Measurements from ENCODE around the gene PAX7.

Gene PAX7

DNA sequence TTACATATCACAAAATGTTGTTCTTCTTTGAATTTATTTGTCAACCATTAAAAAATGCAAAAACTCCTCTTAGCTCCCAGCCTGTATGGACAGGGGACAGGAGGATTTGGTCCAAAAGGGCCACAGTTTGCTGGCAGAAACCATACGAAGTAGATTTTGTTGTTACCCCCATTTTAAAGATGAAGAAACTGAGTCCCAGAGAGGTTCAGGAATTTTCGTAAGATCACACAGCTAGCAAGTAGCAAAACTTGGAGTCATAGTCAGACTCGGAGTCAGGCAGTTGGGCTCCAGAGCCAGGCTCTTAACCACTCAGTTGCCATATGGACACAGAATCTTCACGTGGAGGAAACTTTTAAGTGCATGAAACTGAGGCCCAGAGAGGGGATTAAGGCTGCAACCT is 137.4 kb downstream of the PAX7 start:
- TF ChIP-seq SNAI2 (CRISPR knock-in tag; IDR thresholded peaks at IDR 0.05): no peak
- no peak for TF ChIP-seq OSR1 (CRISPR knock-in tag; IDR thresholded peaks at IDR 0.05)
- TF ChIP-seq ZNF70 (CRISPR knock-in tag; IDR thresholded peaks at IDR 0.05): no peak
- TF ChIP-seq ESRRG (CRISPR knock-in tag; IDR thresholded peaks at IDR 0.05): no peak
- TF ChIP-seq, protein P1, sequence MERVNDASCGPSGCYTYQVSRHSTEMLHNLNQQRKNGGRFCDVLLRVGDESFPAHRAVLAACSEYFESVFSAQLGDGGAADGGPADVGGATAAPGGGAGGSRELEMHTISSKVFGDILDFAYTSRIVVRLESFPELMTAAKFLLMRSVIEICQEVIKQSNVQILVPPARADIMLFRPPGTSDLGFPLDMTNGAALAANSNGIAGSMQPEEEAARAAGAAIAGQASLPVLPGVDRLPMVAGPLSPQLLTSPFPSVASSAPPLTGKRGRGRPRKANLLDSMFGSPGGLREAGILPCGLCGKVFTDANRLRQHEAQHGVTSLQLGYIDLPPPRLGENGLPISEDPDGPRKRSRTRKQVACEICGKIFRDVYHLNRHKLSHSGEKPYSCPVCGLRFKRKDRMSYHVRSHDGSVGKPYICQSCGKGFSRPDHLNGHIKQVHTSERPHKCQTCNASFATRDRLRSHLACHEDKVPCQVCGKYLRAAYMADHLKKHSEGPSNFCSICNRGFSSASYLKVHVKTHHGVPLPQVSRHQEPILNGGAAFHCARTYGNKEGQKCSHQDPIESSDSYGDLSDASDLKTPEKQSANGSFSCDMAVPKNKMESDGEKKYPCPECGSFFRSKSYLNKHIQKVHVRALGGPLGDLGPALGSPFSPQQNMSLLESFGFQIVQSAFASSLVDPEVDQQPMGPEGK (CRISPR knock-in tag; IDR thresholded peaks at IDR 0.05; ENCODE audit: borderline replicate concordance): no peak
- TF ChIP-seq, protein P2, sequence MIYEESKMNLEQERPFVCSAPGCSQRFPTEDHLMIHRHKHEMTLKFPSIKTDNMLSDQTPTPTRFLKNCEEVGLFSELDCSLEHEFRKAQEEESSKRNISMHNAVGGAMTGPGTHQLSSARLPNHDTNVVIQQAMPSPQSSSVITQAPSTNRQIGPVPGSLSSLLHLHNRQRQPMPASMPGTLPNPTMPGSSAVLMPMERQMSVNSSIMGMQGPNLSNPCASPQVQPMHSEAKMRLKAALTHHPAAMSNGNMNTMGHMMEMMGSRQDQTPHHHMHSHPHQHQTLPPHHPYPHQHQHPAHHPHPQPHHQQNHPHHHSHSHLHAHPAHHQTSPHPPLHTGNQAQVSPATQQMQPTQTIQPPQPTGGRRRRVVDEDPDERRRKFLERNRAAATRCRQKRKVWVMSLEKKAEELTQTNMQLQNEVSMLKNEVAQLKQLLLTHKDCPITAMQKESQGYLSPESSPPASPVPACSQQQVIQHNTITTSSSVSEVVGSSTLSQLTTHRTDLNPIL (CRISPR knock-in tag; IDR thresholded peaks at IDR 0.05; ENCODE audit: low read depth): no peak
- TF ChIP-seq, protein P3, sequence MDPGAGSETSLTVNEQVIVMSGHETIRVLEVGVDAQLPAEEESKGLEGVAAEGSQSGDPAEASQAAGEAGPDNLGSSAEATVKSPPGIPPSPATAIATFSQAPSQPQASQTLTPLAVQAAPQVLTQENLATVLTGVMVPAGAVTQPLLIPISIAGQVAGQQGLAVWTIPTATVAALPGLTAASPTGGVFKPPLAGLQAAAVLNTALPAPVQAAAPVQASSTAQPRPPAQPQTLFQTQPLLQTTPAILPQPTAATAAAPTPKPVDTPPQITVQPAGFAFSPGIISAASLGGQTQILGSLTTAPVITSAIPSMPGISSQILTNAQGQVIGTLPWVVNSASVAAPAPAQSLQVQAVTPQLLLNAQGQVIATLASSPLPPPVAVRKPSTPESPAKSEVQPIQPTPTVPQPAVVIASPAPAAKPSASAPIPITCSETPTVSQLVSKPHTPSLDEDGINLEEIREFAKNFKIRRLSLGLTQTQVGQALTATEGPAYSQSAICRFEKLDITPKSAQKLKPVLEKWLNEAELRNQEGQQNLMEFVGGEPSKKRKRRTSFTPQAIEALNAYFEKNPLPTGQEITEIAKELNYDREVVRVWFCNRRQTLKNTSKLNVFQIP (CRISPR knock-in tag; IDR thresholded peaks at IDR 0.05; ENCODE audit: borderline replicate concordance, low read depth): no peak
- no peak for TF ChIP-seq CSDC2 (CRISPR knock-in tag; IDR thresholded peaks at IDR 0.05)
- no peak for TF ChIP-seq ZNF565 (CRISPR knock-in tag; conservative IDR thresholded peaks at IDR 0.05; ENCODE audit: low read depth)
- TF ChIP-seq, protein P4, sequence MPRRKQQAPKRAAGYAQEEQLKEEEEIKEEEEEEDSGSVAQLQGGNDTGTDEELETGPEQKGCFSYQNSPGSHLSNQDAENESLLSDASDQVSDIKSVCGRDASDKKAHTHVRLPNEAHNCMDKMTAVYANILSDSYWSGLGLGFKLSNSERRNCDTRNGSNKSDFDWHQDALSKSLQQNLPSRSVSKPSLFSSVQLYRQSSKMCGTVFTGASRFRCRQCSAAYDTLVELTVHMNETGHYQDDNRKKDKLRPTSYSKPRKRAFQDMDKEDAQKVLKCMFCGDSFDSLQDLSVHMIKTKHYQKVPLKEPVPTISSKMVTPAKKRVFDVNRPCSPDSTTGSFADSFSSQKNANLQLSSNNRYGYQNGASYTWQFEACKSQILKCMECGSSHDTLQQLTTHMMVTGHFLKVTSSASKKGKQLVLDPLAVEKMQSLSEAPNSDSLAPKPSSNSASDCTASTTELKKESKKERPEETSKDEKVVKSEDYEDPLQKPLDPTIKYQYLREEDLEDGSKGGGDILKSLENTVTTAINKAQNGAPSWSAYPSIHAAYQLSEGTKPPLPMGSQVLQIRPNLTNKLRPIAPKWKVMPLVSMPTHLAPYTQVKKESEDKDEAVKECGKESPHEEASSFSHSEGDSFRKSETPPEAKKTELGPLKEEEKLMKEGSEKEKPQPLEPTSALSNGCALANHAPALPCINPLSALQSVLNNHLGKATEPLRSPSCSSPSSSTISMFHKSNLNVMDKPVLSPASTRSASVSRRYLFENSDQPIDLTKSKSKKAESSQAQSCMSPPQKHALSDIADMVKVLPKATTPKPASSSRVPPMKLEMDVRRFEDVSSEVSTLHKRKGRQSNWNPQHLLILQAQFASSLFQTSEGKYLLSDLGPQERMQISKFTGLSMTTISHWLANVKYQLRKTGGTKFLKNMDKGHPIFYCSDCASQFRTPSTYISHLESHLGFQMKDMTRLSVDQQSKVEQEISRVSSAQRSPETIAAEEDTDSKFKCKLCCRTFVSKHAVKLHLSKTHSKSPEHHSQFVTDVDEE (CRISPR knock-in tag; IDR thresholded peaks at IDR 0.05): no peak
- TF ChIP-seq RARB (CRISPR knock-in tag; IDR thresholded peaks at IDR 0.05): no peak
- no peak for TF ChIP-seq ISL1 (CRISPR knock-in tag; IDR thresholded peaks at IDR 0.05)
- no peak for TF ChIP-seq GLIS3 (CRISPR knock-in tag; IDR thresholded peaks at IDR 0.05)
- no peak for TF ChIP-seq ZNF8 (CRISPR knock-in tag; IDR thresholded peaks at IDR 0.05)
- ATAC-seq: no peak

DNA sequence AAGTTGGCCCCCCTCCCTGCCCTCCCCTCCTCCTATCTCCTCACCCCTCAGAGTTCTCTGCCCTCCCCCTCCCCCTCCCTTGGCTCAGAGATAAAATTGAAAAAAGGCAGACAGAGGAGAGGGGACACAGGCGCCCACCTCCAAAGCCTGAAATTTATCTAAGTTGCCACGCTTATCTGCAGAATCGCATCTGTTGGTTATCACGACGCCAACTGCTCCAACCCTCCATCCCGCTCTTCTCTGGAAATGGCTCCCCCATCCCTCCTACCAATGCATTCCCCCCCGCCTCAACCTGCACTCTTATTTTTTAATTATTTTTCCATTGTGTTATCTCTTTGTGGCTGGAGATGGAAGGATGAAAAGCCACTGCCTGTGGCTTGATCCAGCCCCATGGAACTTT is 138.5 kb downstream of the PAX7 start:
- TF ChIP-seq ARNTL (CRISPR knock-in tag; IDR thresholded peaks at IDR 0.05; ENCODE audit: borderline replicate concordance, low read depth) (no peak), TCF4 (CRISPR knock-in tag; IDR thresholded peaks at IDR 0.05; ENCODE audit: borderline replicate concordance) (no peak), BACH2 (CRISPR knock-in tag; IDR thresholded peaks at IDR 0.05; ENCODE audit: borderline replicate concordance) (no peak), ZNF8 (CRISPR knock-in tag; IDR thresholded peaks at IDR 0.05) (no peak), ZNF565 (CRISPR knock-in tag; conservative IDR thresholded peaks at IDR 0.05; ENCODE audit: low read depth) (no peak), ZFP30 (CRISPR knock-in tag; IDR thresholded peaks at IDR 0.05) (no peak), CSDC2 (CRISPR knock-in tag; IDR thresholded peaks at IDR 0.05) (no peak)
- TF ChIP-seq, protein P2 (CRISPR knock-in tag; IDR thresholded peaks at IDR 0.05; ENCODE audit: low read depth): no peak
- no peak for ATAC-seq

DNA sequence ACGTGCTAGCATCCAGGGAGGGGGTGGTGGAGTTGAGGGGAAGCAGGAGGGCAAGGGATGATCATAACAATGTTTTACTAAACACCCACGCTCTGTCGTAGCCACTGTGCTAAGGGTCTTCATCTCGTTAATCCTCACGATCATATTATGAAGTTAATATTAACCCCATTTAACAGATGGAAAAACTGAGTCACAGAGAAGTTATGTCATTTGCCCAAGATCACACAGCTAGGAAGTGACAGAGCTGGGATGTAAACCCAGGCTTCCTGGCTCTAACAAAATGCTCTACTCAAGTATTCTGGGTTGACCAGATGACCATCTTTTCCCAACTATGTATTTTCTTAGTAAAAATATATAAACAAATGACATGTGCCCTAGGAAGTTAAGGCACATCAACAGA is 140.2 kb downstream of the PAX7 start:
- TF ChIP-seq OSR1 (CRISPR knock-in tag; IDR thresholded peaks at IDR 0.05): no peak
- no peak for ATAC-seq

DNA sequence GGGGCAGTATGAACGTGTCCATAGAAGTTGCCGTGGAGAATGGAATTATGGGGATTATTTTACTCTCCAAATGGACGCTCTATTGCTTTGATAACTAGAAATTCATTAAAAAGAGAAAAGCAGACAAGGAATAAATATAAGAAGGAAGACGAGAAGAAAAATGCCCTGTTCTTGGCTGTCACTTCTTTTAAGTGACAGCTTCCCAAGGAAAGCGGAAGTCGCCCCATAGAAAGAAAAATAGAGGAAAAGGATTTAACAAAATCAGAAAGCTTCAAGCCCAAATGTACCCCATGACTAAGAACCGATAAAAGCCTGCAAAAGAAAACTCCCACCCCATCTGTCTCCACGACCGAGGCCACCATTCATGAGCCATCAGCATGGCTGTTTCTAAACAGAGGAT is 143.1 kb downstream of the PAX7 start:
- ATAC-seq: no peak
- no peak for TF ChIP-seq ISL1 (CRISPR knock-in tag; IDR thresholded peaks at IDR 0.05)
- no peak for TF ChIP-seq ESRRG (CRISPR knock-in tag; IDR thresholded peaks at IDR 0.05)
- TF ChIP-seq, protein P1 (CRISPR knock-in tag; IDR thresholded peaks at IDR 0.05; ENCODE audit: borderline replicate concordance): no peak
- TF ChIP-seq, protein P4 (CRISPR knock-in tag; IDR thresholded peaks at IDR 0.05): no peak
- TF ChIP-seq ZFP30 (CRISPR knock-in tag; IDR thresholded peaks at IDR 0.05): no peak
- TF ChIP-seq OSR1 (CRISPR knock-in tag; IDR thresholded peaks at IDR 0.05): no peak
- no peak for TF ChIP-seq TOX (CRISPR knock-in tag; IDR thresholded peaks at IDR 0.05; ENCODE audit: borderline replicate concordance)
- TF ChIP-seq ZNF8 (CRISPR knock-in tag; IDR thresholded peaks at IDR 0.05): no peak
- no peak for TF ChIP-seq ARNTL (CRISPR knock-in tag; IDR thresholded peaks at IDR 0.05; ENCODE audit: borderline replicate concordance, low read depth)
- no peak for TF ChIP-seq PPARA (CRISPR knock-in tag; IDR thresholded peaks at IDR 0.05; ENCODE audit: borderline replicate concordance)
- no peak for TF ChIP-seq TCF4 (CRISPR knock-in tag; IDR thresholded peaks at IDR 0.05; ENCODE audit: borderline replicate concordance)
- TF ChIP-seq BACH2 (CRISPR knock-in tag; IDR thresholded peaks at IDR 0.05; ENCODE audit: borderline replicate concordance): no peak
- TF ChIP-seq ZFP3 (CRISPR knock-in tag; IDR thresholded peaks at IDR 0.05): no peak
- no peak for TF ChIP-seq ZNF565 (CRISPR knock-in tag; conservative IDR thresholded peaks at IDR 0.05; ENCODE audit: low read depth)
- TF ChIP-seq ZC3H10 (CRISPR knock-in tag; IDR thresholded peaks at IDR 0.05): no peak
